Immature natural killer cell (primary cell): Measurements from ENCODE around the gene EPHB6. TPM values are rescaled to one million over a fixed set of nuclear protein-coding genes. Genes with fewer than 3 reads are reported as not detected.

Experiments
- DNase-seq, 3 donors: peaks; one replicate each; pipeline ENCODE4 v3.0.0; 2022; ENCODE audit warnings: mixed read lengths in 1 of 3
- H3K27ac Mint-ChIP-seq, 6 donors: one replicate each; pipeline ENCODE4 v1.8.0; 2020; ENCODE audit warnings: mixed read lengths in 6 of 6, mild to moderate bottlenecking in 5 of 6, inconsistent platforms in 4 of 6, moderate library complexity in 3 of 6
- H3K27me3 Mint-ChIP-seq, 3 donors: one replicate each; pipeline ENCODE4 v1.8.0; 2020 to 2021; ENCODE audit warnings: low read depth in 3 of 3, mild to moderate bottlenecking in 3 of 3, mixed read lengths in 3 of 3, moderate library complexity in 3 of 3, inconsistent platforms in 1 of 3
- H3K36me3 Mint-ChIP-seq, 3 donors: one replicate each; pipeline ENCODE4 v1.8.0; 2020; ENCODE audit warnings: mixed read lengths in 3 of 3, inconsistent platforms in 2 of 3, mild to moderate bottlenecking in 2 of 3
- H3K4me1 Mint-ChIP-seq, 2 donors: one replicate each; pipeline ENCODE4 v1.8.0; 2020; ENCODE audit warnings: inconsistent platforms in 2 of 2, mild to moderate bottlenecking in 2 of 2, mixed read lengths in 2 of 2, moderate library complexity in 1 of 2
- H3K4me3 Mint-ChIP-seq, 5 donors: one replicate each; pipeline ENCODE4 v1.8.0; 2020; ENCODE audit warnings: mild to moderate bottlenecking in 5 of 5, mixed read lengths in 5 of 5, inconsistent platforms in 3 of 5, moderate library complexity in 3 of 5
- H3K9me3 Mint-ChIP-seq, 6 donors: one replicate each; pipeline ENCODE4 v1.8.0; 2020; ENCODE audit warnings: mild to moderate bottlenecking in 6 of 6, mixed read lengths in 6 of 6, inconsistent platforms in 4 of 6, moderate library complexity in 3 of 6
- polyA plus RNA-seq, 3 donors: library from polyadenylated mRNA; unstranded; fragments of 300-500 nt; fragmentation: Illumina TruSeq; gene quantifications; one replicate each; pipeline ENCODE4 v1.2.3, GENCODE V29; 2021

Gene EPHB6
- polyA plus RNA-seq, 3 donors from 2014 or later = 2.4 to 3.8 (median 2.6) TPM

GRCh38 chr7:142814451-142814850, 40.4 kb upstream of the EPHB6 start:
- Mint-ChIP-seq H3K4me3 (no peak overlapping the region), H3K27ac (no peak overlapping the region), H3K36me3 (peaks cover 0 to 7% (median 0%) of the 10 kb centered on the region in 3 donors), H3K27me3 (peaks cover 2 to 8% (median 7%) of the 10 kb centered on the region in 3 donors), H3K9me3 (no peaks in the 10 kb centered on the region), H3K4me1 (peaks cover 21% of the 10 kb centered on the region in 2 donors)
- no peak for DNase-seq

GRCh38 chr7:142815134-142815533, 39.7 kb upstream of the EPHB6 start:
- no peak overlapping the region for H3K4me3 Mint-ChIP-seq
- no peaks in the 10 kb centered on the region for H3K9me3 Mint-ChIP-seq
- H3K27me3 Mint-ChIP-seq = peaks cover 0 to 10% (median 5%) of the 10 kb centered on the region in 3 donors
- peaks cover 14% of the 10 kb centered on the region in 2 donors for H3K4me1 Mint-ChIP-seq
- H3K27ac Mint-ChIP-seq = no peak overlapping the region
- H3K36me3 Mint-ChIP-seq = peaks cover 0 to 7% (median 0%) of the 10 kb centered on the region in 3 donors
- DNase-seq = no peak

GRCh38 chr7:142817506-142817905, 37.4 kb upstream of the EPHB6 start:
- no peaks in the 10 kb centered on the region for H3K4me1 Mint-ChIP-seq
- DNase-seq = no peak
- no peak overlapping the region for H3K4me3 Mint-ChIP-seq
- peaks cover 4 to 10% (median 4%) of the 10 kb centered on the region in 3 donors for H3K36me3 Mint-ChIP-seq
- peaks cover 4 to 12% (median 6%) of the 10 kb centered on the region in 3 donors for H3K27me3 Mint-ChIP-seq
- H3K27ac Mint-ChIP-seq = no peak overlapping the region
- H3K9me3 Mint-ChIP-seq = peaks cover 0 to 4% (median 0%) of the 10 kb centered on the region in 6 donors

GRCh38 chr7:142819530-142819929, 35.3 kb upstream of the EPHB6 start:
- Mint-ChIP-seq H3K4me1 (no peaks in the 10 kb centered on the region), H3K36me3 (peaks cover 4 to 13% (median 4%) of the 10 kb centered on the region in 3 donors), H3K27me3 (peaks cover 5 to 12% (median 6%) of the 10 kb centered on the region in 3 donors), H3K9me3 (peaks cover 0 to 4% (median 0%) of the 10 kb centered on the region in 6 donors), H3K4me3 (no peak overlapping the region), H3K27ac (no peak overlapping the region)
- no peak for DNase-seq

GRCh38 chr7:142822714-142823113, 32.2 kb upstream of the EPHB6 start:
- DNase-seq = no peak
- Mint-ChIP-seq H3K4me1 (no peaks in the 10 kb centered on the region), H3K4me3 (no peak overlapping the region), H3K9me3 (peaks cover 0 to 4% (median 1%) of the 10 kb centered on the region in 6 donors), H3K27me3 (peaks cover 7 to 18% (median 10%) of the 10 kb centered on the region in 3 donors), H3K27ac (no peak overlapping the region), H3K36me3 (peaks cover 4 to 8% (median 6%) of the 10 kb centered on the region in 3 donors)

- H3K4me3 Mint-ChIP-seq = no peak overlapping the region
- peaks cover 0 to 3% (median 0%) of the 10 kb centered on the region in 6 donors for H3K9me3 Mint-ChIP-seq
- no peaks in the 10 kb centered on the region for H3K4me1 Mint-ChIP-seq
- H3K27me3 Mint-ChIP-seq = peaks cover 4 to 14% (median 6%) of the 10 kb centered on the region in 3 donors
- H3K27ac Mint-ChIP-seq = no peak overlapping the region
- DNase-seq = no peak
- peaks cover 0 to 4% (median 3%) of the 10 kb centered on the region in 3 donors for H3K36me3 Mint-ChIP-seq
Observed at GRCh38 chr7:142827951-142828500, 26.9 kb upstream of the EPHB6 start.

GRCh38 chr7:142832417-142832816, 22.5 kb upstream of the EPHB6 start:
- H3K36me3 Mint-ChIP-seq = no peaks in the 10 kb centered on the region
- H3K27me3 Mint-ChIP-seq = peaks cover 0 to 7% (median 6%) of the 10 kb centered on the region in 3 donors
- no peak overlapping the region for H3K4me3 Mint-ChIP-seq
- no peak for DNase-seq
- no peak overlapping the region for H3K27ac Mint-ChIP-seq
- H3K4me1 Mint-ChIP-seq = no peaks in the 10 kb centered on the region
- no peaks in the 10 kb centered on the region for H3K9me3 Mint-ChIP-seq

GRCh38 chr7:142833174-142834048, 21.5 kb upstream of the EPHB6 start:
- Mint-ChIP-seq H3K9me3 (no peaks in the 10 kb centered on the region), H3K27ac (no peak overlapping the region), H3K4me3 (no peak overlapping the region), H3K27me3 (peaks cover 0 to 5% (median 4%) of the 10 kb centered on the region in 3 donors), H3K36me3 (no peaks in the 10 kb centered on the region), H3K4me1 (no peaks in the 10 kb centered on the region)
- DNase-seq = no peak

GRCh38 chr7:142835487-142835886, 19.4 kb upstream of the EPHB6 start:
- Mint-ChIP-seq H3K9me3 (no peaks in the 10 kb centered on the region), H3K4me3 (no peak overlapping the region), H3K27ac (no peak overlapping the region), H3K4me1 (no peaks in the 10 kb centered on the region), H3K27me3 (peaks cover under 1 to 5% (median 2%) of the 10 kb centered on the region in 3 donors), H3K36me3 (no peaks in the 10 kb centered on the region)
- no peak for DNase-seq

GRCh38 chr7:142836426-142836825, 18.4 kb upstream of the EPHB6 start:
- H3K4me3 Mint-ChIP-seq = no peak overlapping the region
- no peak overlapping the region for H3K27ac Mint-ChIP-seq
- no peaks in the 10 kb centered on the region for H3K36me3 Mint-ChIP-seq
- no peaks in the 10 kb centered on the region for H3K4me1 Mint-ChIP-seq
- peaks cover 2 to 5% (median 2%) of the 10 kb centered on the region in 3 donors for H3K27me3 Mint-ChIP-seq
- DNase-seq = no peak
- no peaks in the 10 kb centered on the region for H3K9me3 Mint-ChIP-seq

- Mint-ChIP-seq H3K4me1 (no peaks in the 10 kb centered on the region), H3K4me3 (no peak overlapping the region), H3K27me3 (peaks cover 2 to 3% (median 2%) of the 10 kb centered on the region in 3 donors), H3K27ac (no peak overlapping the region), H3K9me3 (no peaks in the 10 kb centered on the region), H3K36me3 (no peaks in the 10 kb centered on the region)
- no peak for DNase-seq
Observed at GRCh38 chr7:142838461-142839213, 16.2 kb upstream of the EPHB6 start.

GRCh38 chr7:142842251-142842766, 12.6 kb upstream of the EPHB6 start:
- Mint-ChIP-seq H3K4me1 (no peaks in the 10 kb centered on the region), H3K4me3 (no peak overlapping the region)

GRCh38 chr7:142847353-142847752, 7.5 kb upstream of the EPHB6 start:
- no peaks in the 10 kb centered on the region for H3K36me3 Mint-ChIP-seq

More at GRCh38 chr7:142842251-142842766, 12.6 kb upstream of the EPHB6 start:
- Mint-ChIP-seq H3K27ac (no peak overlapping the region), H3K9me3 (no peaks in the 10 kb centered on the region), H3K36me3 (no peaks in the 10 kb centered on the region), H3K27me3 (peaks cover 0 to 2% (median 2%) of the 10 kb centered on the region in 3 donors)
- DNase-seq = no peak

More at GRCh38 chr7:142847353-142847752, 7.5 kb upstream of the EPHB6 start:
- Mint-ChIP-seq H3K4me1 (no peaks in the 10 kb centered on the region), H3K27ac (no peak overlapping the region), H3K9me3 (no peaks in the 10 kb centered on the region), H3K4me3 (no peak overlapping the region), H3K27me3 (peaks cover 0 to 2% (median 0%) of the 10 kb centered on the region in 3 donors)
- DNase-seq = no peak
